HG03159 (cell line): ENCODE measurements around the gene CFC1B.
"Not testable (repeated sequence)": the region's sequence is repeated elsewhere in the genome, so short reads cannot be mapped to it uniquely, and the experiment has no call there.

Experiments used
- ATAC-seq: cut with Tn5 transposase; IDR thresholded peaks from one replicate; pipeline ENCODE4 v1.9.1; 2021; ENCODE audit warnings: mild to moderate bottlenecking, moderate library complexity; ENCODE audit not compliant: unreplicated experiment

The CFC1B gene

GRCh38 chr2:130520992-130521391 lies at the start of gene CFC1B:
TSS of gene CFC1B (plus strand) at chr2:130521222. CDS start at chr2:130521485, 263 bp downstream.
- not testable (repeated sequence) for ATAC-seq

GRCh38 chr2:130491073-130491472 lies 29.9 kb upstream of the CFC1B start:
- not testable (repeated sequence) for ATAC-seq

DNA sequence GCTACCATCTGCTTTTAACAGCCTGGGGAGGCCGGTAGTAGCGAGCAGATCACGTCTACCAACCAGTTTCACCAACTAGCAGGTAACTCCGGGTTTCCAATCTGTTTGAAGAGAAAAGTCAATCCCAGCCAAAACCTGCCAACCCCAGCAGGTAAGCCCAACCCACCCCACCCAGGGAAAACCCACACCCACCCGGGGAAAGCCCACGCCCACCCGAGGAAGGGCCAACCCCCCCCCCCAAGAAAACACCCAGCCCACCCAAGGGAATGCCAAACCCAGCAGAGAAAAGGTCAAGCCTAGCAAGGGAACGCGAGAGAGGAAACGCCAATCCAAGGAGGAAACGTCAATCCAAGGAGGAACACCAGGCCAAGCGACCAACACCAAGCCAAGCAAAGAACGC lies 11.8 kb upstream of the CFC1B start, which contains the start of gene POTEI:
Gene POTEI, minus strand, starts transcription at position 101 of the 400 bp plus-strand sequence. Its CDS starts 93 bp downstream, at position 8.
- ATAC-seq = not testable (repeated sequence)

DNA sequence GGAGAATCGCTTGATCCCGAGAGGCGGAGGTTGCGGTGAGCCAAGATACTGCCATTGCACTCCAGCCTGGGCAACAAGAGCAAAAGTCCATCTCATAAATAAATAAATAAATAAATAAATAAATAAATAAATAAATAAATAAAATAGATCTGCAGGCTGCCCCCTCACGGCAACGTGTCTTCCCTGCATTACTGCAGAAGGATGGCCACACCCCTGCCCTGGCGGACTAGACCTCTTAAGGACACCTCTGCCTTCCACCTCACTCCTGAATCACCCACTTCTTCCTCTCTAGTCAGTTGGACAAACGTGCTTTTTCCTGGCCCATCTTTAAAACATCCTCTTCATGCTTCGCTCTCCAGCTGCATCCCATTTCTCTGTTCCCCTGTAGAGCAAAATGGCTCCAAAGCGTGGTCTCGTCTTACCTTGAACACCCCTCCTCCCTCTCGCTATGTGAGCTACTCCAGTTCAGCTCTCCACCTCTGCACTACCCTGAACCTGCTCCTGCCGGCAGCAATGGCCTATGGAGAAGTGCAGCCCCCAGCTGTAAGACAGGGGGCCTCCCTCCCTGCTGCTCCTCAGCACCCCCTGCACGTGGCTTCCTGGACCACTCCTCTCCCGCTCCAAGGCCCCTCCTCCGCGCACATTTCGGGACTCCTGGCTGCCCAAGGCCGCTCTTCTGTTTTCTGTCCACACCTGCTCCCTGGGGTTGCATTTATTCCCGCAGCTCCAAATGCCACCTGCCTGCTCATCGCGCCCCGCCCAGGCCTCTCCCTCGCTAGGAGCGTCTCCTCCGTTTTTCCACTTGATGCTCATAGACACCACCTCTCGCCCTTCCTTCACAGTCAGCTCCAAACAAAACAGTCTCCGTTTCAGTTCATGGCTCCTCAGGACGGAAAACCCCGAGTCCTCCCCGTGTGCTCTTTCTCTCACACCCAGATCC lies 9.9 kb upstream of the CFC1B start:
- ATAC-seq = not testable (repeated sequence)

DNA sequence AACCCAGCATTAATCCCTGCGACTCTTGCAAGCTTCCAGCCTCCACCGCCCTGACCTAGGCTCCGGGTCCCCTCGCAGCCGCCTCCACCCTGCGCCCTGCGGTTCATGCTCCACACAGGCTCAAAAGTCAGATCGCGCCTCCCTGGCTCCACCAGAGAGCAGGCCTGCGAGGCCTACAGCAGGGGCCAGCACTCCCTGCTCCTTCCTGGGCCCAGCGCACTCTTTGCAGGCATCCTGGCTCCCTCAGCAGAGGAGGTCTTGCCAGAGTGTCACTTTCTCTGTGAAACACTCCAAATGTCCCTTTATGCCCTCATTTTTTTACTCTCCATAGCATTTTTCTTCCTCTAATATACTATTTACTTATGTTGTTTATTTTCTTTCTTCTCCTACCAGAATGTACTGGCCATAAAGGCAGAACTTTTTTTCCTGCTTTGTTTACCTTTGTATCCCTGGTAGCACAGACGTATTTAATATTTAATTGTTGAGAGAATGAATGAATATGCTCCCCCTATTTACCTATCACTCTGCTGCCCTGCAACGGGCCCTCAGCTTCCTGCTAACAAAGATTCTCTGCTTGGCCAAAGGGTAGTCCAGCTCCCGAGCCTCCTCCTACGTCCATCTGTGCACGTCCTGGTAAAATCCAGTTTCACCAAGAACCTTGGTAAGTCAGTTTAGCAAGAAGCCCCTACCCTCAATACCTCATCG lies 9.1 kb upstream of the CFC1B start:
- ATAC-seq = not testable (repeated sequence)

DNA sequence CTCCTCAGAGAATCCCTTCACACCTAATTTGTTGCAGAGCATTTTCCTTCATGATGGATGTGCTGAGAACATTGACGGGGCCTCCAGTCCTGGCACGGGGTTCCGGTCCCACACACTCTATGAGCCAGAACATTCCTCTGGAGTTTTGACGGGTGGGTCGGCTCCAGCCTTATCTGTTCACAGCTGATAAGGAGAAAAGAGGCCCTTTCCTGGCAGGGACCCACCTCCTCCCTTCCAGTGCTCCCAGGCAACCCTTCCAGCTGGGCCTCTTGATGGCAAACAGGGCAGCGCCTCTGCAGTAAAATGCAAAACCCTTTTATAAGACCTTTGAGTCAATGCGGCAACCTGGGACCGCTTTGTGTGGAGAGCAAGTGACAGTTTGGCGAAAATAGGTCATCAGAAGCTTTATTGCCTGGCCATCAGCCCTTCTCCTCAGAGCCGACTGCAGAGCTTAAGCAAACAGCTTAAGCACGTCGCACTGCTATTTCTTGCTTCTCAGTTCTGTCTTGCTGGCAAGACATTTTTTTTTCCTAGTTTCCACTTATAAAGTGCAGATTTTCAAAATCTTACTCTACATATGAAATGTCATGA lies 2.4 kb upstream of the CFC1B start:
- ATAC-seq = not testable (repeated sequence)

- not testable (repeated sequence) for ATAC-seq
Measured at GRCh38 chr2:130522390-130522789, 1.4 kb downstream of the CFC1B start.

GRCh38 chr2:130527365-130527967 lies 6.4 kb downstream of the CFC1B start:
- not testable (repeated sequence) for ATAC-seq

GRCh38 chr2:130529545-130529944 lies 8.5 kb downstream of the CFC1B start:
- ATAC-seq = not testable (repeated sequence)

- ATAC-seq = not testable (repeated sequence)
Measured at GRCh38 chr2:130530212-130530611, 9.2 kb downstream of the CFC1B start.

- not testable (repeated sequence) for ATAC-seq
Measured at GRCh38 chr2:130531225-130531624, 10.2 kb downstream of the CFC1B start.

DNA sequence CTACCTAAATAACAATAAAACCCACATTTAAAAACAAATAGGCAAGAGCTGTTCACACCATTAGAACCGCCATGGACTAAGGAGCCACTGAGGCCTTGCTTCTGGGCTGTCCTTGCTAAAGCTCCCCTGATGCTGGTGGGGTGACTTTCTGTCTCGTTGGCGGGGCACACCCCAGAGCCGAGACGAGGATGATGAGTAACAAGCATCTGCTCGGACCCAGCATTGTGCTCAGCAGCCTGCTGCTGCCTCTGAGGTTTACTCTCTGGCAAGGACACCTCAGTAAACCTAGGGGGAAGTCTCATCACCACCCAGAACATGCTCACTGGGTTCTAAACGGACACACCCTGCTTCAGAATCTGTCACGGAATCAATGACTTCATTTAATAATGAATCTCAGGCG lies 10.7 kb downstream of the CFC1B start:
- not testable (repeated sequence) for ATAC-seq

- not testable (repeated sequence) for ATAC-seq
Measured at GRCh38 chr2:130536654-130537053, 15.6 kb downstream of the CFC1B start.

DNA sequence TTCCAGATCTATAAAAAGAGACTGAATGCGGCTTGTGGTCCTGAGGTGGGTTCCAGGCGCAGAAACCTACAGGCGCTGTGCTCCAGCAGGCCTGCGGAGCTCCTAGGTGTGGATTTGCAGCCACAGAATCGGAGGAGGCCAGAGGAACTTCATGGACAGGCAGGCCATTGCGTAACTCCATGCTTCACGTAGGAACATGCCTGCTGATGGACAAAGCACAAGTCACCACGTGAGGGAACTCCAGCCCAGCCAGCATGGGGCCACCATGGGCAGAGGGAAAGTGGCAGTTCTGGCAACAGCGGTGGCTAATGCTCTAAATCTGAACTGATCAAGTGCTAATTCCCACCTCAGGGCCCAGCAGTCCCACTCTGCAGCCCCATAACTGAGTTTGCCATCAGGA lies 17.2 kb downstream of the CFC1B start:
- not testable (repeated sequence) for ATAC-seq

DNA sequence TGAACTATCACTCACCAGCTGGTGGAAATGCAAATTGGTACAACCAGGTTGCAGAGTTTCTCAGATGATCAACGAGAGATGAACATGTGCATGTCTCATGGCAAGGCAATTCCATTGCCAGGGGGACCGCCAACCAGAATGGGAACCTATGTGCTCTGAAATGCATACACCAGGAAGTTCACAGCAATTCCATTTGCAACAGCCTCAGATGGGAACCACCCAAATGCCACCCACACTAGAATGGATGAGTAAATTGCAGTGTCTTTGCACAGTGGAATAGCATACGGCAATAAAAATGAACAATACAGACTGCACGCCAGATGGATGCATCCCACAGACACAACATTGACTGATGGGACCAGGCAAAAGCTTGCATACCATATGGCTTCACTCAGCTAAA lies 21.8 kb downstream of the CFC1B start:
- ATAC-seq = not testable (repeated sequence)

DNA sequence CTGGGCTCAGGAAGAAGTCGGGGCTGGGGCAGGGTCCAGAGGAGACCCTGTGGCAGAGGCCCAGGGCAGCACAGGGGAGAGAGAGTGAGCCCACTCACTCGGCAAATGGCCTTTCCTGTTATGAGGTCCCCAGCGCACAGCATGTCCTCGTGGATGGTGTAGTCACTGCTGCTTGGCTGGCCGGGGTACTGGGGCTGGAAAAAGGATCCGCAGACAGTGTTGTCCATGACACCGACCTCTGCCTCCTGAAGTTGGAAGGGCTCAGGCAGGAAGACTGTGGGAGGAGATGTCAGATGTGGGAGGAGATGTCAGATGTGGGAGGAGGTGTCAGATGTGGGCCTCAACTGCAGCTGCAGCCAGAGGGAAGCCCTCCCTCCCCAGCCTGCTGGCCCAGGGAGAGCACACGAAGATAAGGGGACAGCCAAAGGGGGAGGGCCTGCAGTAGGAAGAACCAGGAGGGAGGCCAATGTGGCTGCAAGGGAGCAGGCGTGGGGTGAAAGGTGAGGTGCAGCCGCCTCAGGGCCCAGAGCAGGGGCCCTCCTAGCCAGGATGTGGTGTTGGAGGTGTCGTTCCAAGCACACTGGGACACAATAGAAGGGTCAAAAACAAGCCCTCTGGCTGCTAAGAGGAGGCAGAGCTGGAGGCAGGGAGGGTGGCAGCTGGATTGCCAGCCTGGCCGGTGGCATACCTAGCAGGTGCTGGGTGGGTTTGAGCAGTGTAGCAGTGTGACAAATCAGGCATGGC lies 22.9 kb downstream of the CFC1B start:
- ATAC-seq = not testable (repeated sequence)

DNA sequence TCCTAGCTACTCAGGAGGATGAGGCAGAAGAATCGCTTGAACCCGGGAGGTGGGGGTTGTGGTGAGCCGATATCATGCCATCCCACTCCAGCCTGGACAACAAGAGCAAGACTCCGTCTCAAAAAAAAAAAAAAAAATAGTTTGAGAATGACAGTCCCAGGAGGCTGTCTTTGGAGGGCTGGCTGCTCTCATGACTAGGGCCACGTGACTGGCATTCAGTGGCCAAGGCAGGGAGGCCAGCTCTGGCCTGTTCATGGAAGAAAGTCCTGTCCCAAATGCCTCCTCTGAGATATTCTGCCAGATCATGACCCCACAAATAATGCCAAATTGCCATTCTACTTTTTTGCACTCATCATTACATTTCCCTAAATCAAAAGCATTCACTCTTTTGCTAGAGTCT lies 24.0 kb downstream of the CFC1B start:
- not testable (repeated sequence) for ATAC-seq

DNA sequence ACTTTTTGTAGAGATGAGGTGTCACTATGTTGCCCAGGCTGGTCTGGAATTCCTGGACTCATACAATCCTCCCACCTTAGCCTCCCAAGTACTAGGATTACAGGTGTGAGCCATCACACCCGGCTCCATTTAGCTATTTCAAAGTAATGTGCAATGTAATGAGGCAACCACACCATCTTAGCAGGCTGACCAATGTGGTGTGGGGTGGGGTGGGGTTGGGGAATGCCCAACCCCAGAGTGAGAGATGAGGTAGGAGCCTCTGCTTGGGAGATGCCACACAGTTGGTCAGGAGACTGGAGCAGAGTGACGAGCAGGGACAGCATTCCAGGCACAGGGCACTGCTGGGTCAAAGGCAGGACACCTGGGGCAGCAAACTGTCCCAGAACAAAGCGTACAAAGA lies 27.4 kb downstream of the CFC1B start:
- ATAC-seq = not testable (repeated sequence)

DNA sequence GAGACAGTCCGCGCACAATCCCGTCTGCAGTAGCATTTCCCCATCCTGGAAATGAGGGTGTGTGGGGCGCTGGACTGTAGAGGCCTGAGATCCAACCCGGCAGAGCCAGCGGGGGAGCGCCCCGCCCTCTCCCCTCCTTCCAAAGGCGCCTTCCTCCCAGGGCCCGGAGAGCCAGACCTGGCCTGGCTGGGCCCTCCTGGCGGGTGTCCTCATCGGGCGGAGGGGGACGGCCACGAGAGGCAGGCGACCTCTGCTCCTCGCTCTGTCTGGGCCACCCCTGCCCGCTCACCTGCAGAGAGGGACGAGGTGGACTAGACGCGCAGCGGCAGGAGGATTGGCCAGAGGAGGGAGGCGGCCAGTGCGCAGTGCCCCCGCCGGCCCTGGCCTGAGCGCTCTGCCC lies 28.5 kb downstream of the CFC1B start:
- not testable (repeated sequence) for ATAC-seq

- ATAC-seq = not testable (repeated sequence)
Measured at GRCh38 chr2:130554178-130554577, 33.2 kb downstream of the CFC1B start.
